ENCODE measurements around the gene STOX2.

Gene STOX2

DNA sequence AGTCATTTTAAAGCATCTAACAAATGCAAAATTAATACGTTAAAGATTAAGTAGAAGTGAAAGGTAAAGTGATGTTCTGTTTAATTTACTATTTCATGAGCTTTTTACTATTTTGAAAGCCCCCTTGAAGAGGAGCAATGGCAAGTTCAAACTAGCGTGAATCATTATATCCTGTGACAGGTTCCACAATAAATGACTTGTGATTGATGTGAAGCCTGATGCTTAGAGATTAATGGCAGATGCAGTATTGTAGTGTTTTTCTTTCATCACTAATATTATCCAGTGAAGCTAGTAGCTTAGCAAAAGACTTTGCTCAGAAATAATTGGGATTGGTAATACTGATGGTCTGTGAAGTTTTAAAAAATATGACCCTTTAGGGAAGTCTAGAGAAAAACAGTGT is 57.3 kb downstream of the STOX2 start:
- Histone ChIP-seq H3K79me2 (ENCODE audit: control insufficient read depth, low read length) (no peaks in the 10 kb centered on the region), H3K27me3 (ENCODE audit: control insufficient read depth, low read length) (no peaks in the 10 kb centered on the region), H3K4me3 (ENCODE audit: low read length) (no peak overlapping the region), H3K9me2 (replicated peaks; ENCODE audit: control insufficient read depth, low read length) (no peaks in the 10 kb centered on the region), H3K4me1 (ENCODE audit: control insufficient read depth, low read length) (no peaks in the 10 kb centered on the region), H3K9me3 (ENCODE audit: control insufficient read depth, insufficient read depth, low read length) (no peaks in the 10 kb centered on the region), H3K36me3 (ENCODE audit: control insufficient read depth, low read length) (no peaks in the 10 kb centered on the region), H4K20me1 (ENCODE audit: control insufficient read depth, insufficient read depth, low read depth, low read length) (no peaks in the 10 kb centered on the region), H3K4me2 (ENCODE audit: low read length) (no peak overlapping the region), H3K27ac (ENCODE audit: low read depth, low read length) (no peak overlapping the region), H3F3A (ENCODE audit: control insufficient read depth, insufficient read depth) (no peaks in the 10 kb centered on the region)
- TF ChIP-seq EZH2phosphoT487 (IDR thresholded peaks at IDR 0.05; ENCODE audit: borderline replicate concordance, low read length) = no peak
- TF ChIP-seq, protein P1, sequence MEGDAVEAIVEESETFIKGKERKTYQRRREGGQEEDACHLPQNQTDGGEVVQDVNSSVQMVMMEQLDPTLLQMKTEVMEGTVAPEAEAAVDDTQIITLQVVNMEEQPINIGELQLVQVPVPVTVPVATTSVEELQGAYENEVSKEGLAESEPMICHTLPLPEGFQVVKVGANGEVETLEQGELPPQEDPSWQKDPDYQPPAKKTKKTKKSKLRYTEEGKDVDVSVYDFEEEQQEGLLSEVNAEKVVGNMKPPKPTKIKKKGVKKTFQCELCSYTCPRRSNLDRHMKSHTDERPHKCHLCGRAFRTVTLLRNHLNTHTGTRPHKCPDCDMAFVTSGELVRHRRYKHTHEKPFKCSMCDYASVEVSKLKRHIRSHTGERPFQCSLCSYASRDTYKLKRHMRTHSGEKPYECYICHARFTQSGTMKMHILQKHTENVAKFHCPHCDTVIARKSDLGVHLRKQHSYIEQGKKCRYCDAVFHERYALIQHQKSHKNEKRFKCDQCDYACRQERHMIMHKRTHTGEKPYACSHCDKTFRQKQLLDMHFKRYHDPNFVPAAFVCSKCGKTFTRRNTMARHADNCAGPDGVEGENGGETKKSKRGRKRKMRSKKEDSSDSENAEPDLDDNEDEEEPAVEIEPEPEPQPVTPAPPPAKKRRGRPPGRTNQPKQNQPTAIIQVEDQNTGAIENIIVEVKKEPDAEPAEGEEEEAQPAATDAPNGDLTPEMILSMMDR (IDR thresholded peaks at IDR 0.05; ENCODE audit: low read depth, low read length, poor library complexity, severe bottlenecking) = no peak

- Histone ChIP-seq H3K27ac (ENCODE audit: low read depth, low read length) (no peak overlapping the region), H4K20me1 (ENCODE audit: control insufficient read depth, insufficient read depth, low read depth, low read length) (no peaks in the 10 kb centered on the region), H3K79me2 (ENCODE audit: control insufficient read depth, low read length) (no peaks in the 10 kb centered on the region), H3K27me3 (ENCODE audit: control insufficient read depth, low read length) (no peaks in the 10 kb centered on the region), H3F3A (ENCODE audit: control insufficient read depth, insufficient read depth) (no peaks in the 10 kb centered on the region), H3K4me3 (ENCODE audit: low read length) (no peak overlapping the region), H3K36me3 (ENCODE audit: control insufficient read depth, low read length) (no peaks in the 10 kb centered on the region), H3K4me1 (ENCODE audit: control insufficient read depth, low read length) (no peaks in the 10 kb centered on the region), H3K9me3 (ENCODE audit: control insufficient read depth, insufficient read depth, low read length) (no peaks in the 10 kb centered on the region), H3K4me2 (ENCODE audit: low read length) (no peak overlapping the region), H3K9me2 (replicated peaks; ENCODE audit: control insufficient read depth, low read length) (no peaks in the 10 kb centered on the region)
- TF ChIP-seq, protein P1 (IDR thresholded peaks at IDR 0.05; ENCODE audit: low read depth, low read length, poor library complexity, severe bottlenecking) = no peak
- no peak for TF ChIP-seq EZH2phosphoT487 (IDR thresholded peaks at IDR 0.05; ENCODE audit: borderline replicate concordance, low read length)
These were observed 61.3 kb downstream of the STOX2 start for GRCh38 chr4:183966371-183966770.

GRCh38 chr4:183967266-183967665 is 62.2 kb downstream of the STOX2 start:
- no peaks in the 10 kb centered on the region for H3K9me2 ChIP-seq (replicated peaks; ENCODE audit: control insufficient read depth, low read length)
- no peak overlapping the region for H3K4me2 ChIP-seq (ENCODE audit: low read length)
- H3K36me3 ChIP-seq (ENCODE audit: control insufficient read depth, low read length) = no peaks in the 10 kb centered on the region
- no peaks in the 10 kb centered on the region for H3K4me1 ChIP-seq (ENCODE audit: control insufficient read depth, low read length)
- TF ChIP-seq EZH2phosphoT487 (IDR thresholded peaks at IDR 0.05; ENCODE audit: borderline replicate concordance, low read length) = no peak
- TF ChIP-seq, protein P1 (IDR thresholded peaks at IDR 0.05; ENCODE audit: low read depth, low read length, poor library complexity, severe bottlenecking) = no peak
- no peaks in the 10 kb centered on the region for H3F3A ChIP-seq (ENCODE audit: control insufficient read depth, insufficient read depth)
- H3K9me3 ChIP-seq (ENCODE audit: control insufficient read depth, insufficient read depth, low read length) = no peaks in the 10 kb centered on the region
- H3K4me3 ChIP-seq (ENCODE audit: low read length) = no peak overlapping the region
- H4K20me1 ChIP-seq (ENCODE audit: control insufficient read depth, insufficient read depth, low read depth, low read length) = no peaks in the 10 kb centered on the region
- H3K79me2 ChIP-seq (ENCODE audit: control insufficient read depth, low read length) = no peaks in the 10 kb centered on the region
- H3K27me3 ChIP-seq (ENCODE audit: control insufficient read depth, low read length) = no peaks in the 10 kb centered on the region
- no peak overlapping the region for H3K27ac ChIP-seq (ENCODE audit: low read depth, low read length)

GRCh38 chr4:183968502-183968901 is 63.4 kb downstream of the STOX2 start:
- TF ChIP-seq, protein P1 (IDR thresholded peaks at IDR 0.05; ENCODE audit: low read depth, low read length, poor library complexity, severe bottlenecking) = no peak
- no peak for TF ChIP-seq EZH2phosphoT487 (IDR thresholded peaks at IDR 0.05; ENCODE audit: borderline replicate concordance, low read length)

More at GRCh38 chr4:183968502-183968901, 63.4 kb downstream of the STOX2 start:
- Histone ChIP-seq H4K20me1 (ENCODE audit: control insufficient read depth, insufficient read depth, low read depth, low read length) (no peaks in the 10 kb centered on the region), H3K9me3 (ENCODE audit: control insufficient read depth, insufficient read depth, low read length) (no peaks in the 10 kb centered on the region), H3F3A (ENCODE audit: control insufficient read depth, insufficient read depth) (no peaks in the 10 kb centered on the region), H3K4me3 (ENCODE audit: low read length) (no peak overlapping the region), H3K4me2 (ENCODE audit: low read length) (no peak overlapping the region), H3K36me3 (ENCODE audit: control insufficient read depth, low read length) (no peaks in the 10 kb centered on the region), H3K4me1 (ENCODE audit: control insufficient read depth, low read length) (no peaks in the 10 kb centered on the region), H3K27ac (ENCODE audit: low read depth, low read length) (no peak overlapping the region), H3K9me2 (replicated peaks; ENCODE audit: control insufficient read depth, low read length) (no peaks in the 10 kb centered on the region), H3K27me3 (ENCODE audit: control insufficient read depth, low read length) (no peaks in the 10 kb centered on the region), H3K79me2 (ENCODE audit: control insufficient read depth, low read length) (no peaks in the 10 kb centered on the region)

Measured in DOHH2 (cell line).